ENCODE measurements around the gene SCYGR1.
"Not testable (repeated sequence)": the region's sequence is repeated elsewhere in the genome, so short reads cannot be mapped to it uniquely, and the experiment has no call there.

The SCYGR1 gene, protein sequence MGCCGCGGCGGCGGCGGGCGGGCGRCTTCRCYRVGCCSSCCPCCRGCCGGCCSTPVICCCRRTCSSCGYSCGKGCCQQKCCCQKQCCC

DNA sequence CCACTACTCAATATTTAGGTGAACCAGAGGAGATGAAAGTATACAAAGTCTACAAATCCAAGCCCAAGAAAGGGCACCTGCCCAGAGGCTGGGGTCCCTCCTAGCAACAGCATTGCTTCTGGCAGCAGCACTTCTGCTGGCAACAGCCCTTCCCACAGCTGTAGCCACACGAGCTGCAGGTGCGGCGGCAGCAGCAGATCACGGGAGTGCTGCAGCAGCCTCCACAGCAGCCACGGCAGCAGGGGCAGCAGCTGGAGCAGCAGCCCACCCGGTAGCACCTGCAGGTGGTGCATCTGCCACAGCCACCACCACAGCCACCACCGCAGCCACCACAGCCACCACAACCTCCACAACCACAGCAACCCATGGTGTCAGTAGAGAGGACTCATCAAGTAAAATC lies at the start of gene SCYGR1:
Gene SCYGR1 (minus strand): TSS at position 367 of the 400 bp plus-strand sequence. CDS start 0 bp downstream, at position 367.
- DNase-seq (ENCODE audit: low read depth, low spot score): not testable (repeated sequence)

DNA sequence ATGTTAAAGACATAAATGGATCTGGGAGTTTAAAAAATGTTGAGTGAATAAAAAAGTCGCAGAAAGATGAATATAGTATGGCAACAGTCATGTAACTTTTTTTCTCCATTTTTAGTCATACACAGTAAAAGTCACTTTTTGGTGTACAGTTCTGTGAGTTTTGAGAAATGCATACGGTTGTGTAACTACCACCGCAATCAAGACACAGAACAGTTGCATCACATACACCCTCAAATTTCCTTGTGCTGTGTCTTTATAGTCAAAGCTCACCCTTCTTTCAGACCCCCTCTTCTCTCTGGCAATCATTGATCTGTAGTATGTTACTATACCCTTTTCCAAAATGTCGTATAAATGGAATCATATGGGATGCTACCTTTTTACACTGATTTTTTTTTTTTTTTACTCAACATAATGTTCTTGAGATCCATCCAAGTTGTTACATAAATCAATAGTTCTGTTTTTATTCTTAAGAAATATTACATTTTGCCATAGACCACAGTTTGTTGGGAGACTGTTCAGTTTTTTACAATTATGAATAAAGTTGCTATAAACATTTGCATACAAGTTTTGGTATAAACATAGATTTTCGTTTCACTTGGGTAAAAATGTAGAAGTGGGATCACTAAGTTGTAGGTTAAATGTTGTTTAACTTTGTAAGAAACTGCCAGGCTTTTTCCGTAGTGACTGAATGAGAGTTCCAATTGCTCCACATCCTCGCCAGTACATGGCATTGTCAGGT lies 48.9 kb upstream of the SCYGR1 start:
- no peak for DNase-seq (ENCODE audit: low read depth, low spot score)

DNA sequence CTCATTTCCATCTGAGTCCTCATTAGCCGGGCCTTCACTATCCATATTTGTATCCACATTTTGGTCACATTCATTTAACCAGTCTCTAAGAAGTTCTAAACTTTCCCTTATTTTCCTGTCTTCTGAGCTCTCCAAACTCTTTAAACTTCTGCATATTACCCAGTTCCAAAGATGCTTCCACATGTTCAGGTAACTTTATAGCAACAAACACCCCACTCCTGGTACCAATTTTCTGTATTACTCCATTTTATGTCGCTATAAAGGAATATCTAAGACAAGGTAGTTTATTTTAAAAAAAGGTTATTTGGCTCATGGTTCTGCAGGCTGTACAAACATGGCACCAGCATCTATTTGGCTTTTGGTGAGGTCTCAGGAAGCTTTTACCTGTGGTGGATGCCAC lies 45.4 kb upstream of the SCYGR1 start:
- no peak for DNase-seq (ENCODE audit: low read depth, low spot score)

DNA sequence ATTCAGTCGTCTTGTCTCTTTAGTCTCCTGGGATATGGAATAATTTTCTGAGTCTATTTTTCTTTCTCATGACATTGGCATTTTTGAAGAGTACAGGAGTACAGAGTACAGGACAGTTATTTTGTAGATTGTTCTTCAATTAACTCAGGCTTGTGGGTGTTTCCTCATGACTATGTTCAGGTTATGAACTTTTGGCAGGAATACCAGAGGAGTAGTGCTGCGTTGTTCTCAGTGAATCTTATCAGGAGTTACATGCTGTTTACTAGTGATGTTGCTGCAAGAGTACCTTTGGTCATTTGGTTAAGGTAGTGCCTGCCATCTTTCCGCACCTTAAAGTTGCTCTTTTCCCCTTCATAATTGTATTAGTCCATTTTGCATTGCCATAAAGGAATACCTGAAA lies 42.9 kb upstream of the SCYGR1 start:
- DNase-seq (ENCODE audit: low read depth, low spot score): no peak

DNA sequence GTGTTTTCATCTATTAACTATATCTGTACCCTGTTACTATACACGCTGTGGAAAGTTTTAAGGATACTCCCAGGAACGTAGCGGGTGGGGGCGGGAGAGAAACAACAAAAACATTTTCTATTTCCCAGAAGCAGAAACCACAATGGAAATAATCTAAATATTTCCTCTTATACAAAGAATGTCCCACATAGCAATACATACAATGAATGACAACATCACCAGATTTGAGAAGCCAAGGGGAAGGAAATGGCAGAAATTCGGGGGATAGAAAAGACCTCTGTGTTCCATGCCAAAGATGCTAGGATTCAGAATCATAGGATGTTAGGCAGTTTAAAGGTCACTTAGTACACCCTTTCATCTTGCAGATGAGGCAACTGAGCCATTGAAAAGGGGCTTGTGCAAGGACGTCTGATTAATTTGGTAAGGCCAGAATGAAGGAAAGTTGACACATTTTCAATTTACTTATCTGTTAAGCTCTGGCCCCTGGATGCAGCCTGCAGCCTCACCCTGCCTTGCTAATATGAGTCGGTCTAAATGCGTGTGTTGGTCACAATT lies 41.1 kb upstream of the SCYGR1 start:
- DNase-seq (ENCODE audit: low read depth, low spot score): no peak

DNA sequence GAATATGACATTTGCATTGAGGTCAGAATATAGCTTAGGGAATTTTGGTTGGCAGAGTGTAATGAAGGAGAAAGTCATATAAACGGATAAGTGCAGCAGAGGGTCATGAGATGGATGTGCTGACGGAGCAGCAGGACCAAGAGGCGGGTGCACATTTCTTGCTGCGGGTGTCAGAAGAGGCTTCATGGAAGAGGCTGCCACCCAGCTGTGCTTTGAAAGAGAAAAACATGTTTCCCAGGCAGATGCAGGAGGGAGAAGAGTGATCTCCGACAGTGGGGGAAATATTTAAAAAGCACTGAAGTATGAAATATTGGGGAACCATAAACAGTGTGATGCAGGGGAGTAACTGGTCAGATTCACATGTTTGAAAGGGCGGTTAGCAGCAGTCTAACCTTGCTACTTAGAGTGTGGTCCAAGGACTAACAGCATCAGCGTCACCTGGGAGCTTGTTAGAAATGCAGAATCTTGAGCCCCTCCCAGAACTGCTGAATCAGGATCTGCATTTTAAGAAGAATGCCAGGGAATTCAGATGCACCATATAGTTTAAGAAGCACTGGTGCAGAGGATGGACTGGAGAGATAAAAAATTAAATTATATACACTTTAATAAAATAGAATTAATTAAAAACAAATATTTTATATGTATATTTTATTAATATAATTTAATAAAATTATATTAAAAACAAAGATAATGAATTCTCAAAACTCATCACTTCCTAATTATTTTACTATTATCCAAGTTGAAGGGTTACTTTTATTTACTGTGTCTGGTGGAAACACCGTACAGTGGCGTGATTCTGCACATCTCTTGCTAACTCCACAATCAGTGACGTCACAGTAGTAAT lies 36.1 kb upstream of the SCYGR1 start:
- DNase-seq (ENCODE audit: low read depth, low spot score): no peak

DNA sequence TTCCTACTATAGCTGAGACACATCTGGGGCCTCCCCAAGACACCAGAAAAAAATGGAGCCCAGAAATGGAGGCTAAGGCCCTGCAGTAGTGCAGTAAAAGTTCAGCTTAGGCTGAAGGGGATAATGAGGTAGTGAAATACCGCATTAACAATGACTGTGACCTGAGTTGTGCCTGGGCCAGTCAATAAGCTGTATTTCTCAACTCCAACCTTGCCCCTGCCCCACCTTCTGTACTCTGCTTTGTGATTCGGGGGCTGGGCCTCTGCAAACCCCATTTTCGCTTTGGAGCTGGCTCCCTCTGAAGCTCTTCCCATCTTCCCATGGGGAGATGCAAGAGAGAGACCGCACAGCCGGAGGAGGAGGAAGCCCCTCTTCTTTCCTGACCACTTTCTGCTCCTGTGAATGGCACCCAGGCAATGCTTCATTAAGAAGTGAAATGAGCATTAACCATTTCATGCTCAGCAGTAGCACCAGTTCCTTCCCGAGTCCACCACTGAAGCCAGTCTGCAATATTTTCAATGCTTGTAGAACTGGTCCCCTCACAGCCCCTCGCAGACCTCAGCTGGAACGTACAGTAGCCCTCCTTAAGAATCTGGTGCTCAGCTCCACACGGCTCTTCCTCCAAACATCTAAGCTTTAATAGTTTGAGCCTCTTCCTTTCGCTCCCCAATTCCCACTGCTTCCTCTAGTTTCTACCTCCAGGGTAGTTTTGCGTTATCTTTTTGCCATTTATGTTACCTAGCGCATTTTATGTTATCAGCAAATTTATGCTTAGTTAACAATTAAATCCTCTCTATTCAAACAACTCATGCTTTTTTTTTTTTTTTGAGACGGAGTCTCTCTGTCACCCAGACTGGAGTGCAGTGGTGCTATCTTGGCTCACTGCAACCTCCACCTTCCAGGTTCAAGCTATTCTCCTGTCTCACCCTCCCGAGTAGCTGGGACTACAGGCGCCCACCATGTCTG lies 32.6 kb upstream of the SCYGR1 start:
- DNase-seq (ENCODE audit: low read depth, low spot score): no peak

DNA sequence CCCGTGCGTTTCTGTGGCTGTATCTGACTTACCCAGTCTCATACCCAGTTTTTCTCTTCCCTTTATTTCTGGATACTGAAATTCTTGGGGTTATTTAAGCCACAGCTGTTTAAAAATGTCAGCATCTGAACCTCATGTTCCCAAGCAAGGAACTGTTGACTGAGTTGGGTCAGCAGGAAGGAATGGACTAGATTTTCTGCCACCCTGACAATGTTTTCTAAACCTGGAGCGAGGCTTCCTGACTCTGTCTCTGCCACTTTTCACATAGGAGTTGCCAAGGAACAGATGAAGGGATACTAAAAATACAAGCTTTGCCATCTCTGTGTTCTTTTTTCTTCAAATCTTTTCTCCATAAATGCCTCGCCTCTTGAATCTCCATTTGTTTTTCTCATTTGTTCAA lies 29.0 kb upstream of the SCYGR1 start:
- no peak for DNase-seq (ENCODE audit: low read depth, low spot score)

DNA sequence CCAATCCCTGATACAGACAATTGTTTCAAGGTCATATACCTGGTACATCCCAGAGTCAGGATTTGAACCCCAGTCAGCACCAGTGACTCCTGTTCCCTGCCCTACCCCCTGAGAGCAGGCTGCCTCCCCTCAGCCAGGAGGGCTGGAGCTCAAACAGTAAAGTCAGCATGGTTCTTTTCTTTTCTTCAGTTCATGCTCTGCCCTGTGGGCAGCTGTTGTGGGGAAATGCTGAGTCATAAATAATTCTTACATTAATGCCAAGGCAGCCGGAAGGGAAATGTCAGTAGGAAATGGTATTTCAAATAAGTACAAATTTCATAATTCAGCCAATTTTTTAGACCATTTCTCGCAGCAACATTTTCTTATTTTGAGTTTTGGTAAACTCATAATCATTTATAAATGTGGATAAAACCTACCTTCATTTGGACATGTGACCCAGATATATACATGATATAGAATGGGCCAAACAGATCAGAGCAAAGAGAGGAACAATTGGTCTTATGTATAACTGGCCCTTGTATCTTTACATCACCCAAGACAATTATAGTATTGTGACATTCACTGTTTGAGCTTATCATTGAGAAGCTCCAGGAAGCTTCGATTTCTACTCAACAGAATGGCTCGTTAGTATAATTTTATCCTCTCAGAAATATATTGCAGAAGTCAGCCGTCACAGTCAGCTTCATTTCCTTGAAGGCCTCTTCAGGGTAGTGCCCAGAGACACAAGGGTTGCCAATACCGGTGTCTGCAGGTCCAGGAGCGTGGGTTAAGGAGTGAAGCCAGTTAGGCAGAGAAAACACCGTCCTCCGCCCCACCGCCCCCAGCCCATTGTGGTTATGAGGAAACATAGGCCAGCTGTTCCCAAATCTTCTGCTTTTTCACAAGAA lies 28.0 kb upstream of the SCYGR1 start:
- DNase-seq (ENCODE audit: low read depth, low spot score): no peak

DNA sequence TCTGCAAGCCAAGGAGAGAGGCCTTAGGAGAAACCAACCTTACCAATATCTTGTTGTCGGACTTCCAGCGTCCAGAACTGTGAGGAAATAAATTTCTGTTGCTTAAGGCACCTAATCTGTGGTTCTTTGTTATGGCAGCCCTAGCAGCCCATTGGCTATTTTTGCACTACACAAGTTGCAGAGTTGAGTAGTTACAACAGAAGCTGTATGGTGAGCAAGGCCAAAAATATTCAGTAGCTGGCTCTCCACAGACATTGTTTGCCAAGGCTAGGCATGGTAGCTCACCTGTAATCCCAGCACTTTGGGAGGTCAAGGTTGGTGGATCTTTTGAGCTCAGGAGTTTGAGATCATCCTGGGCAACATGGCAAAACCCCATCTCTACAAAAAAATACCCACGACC lies 27.1 kb upstream of the SCYGR1 start:
- DNase-seq (ENCODE audit: low read depth, low spot score): no peak

DNA sequence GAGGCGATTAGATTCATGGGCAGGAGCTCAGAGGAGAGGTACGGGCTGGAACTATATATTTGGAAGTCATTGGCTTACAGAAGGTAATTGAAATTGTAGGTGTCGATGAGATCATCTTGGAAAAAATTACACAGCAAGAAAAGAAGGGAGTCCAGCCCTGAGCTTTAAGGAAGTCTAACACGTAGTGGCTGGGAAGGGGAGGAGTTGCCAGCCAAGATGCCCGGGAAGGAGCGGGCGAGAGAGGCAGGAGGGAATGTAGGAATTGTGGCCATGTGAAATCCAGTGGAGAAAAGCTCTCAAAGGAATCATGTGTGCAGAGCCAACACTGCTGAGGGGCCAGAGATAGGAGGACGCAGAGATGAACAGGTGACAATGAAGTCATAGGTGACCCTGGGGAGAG lies 25.6 kb upstream of the SCYGR1 start:
- no peak for DNase-seq (ENCODE audit: low read depth, low spot score)

DNA sequence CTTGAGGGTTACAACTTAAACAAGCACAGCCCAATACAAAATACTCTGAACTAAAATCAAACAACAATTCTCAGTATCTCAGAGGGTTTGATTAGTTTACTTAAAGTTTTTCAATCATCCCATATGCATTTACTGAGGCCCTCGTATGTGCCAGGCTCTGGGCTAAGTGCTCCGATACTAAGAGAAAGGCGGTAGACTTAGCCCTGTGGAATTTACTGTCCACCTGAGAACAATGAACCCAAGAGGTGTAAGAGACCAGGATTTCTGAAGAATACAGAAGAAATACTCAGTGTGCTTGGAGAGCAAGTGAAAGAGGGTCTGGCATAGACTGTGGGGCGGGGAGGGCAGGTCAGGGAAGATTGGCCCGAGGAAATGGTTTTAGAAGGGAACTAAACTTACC lies 25.1 kb upstream of the SCYGR1 start:
- no peak for DNase-seq (ENCODE audit: low read depth, low spot score)

DNA sequence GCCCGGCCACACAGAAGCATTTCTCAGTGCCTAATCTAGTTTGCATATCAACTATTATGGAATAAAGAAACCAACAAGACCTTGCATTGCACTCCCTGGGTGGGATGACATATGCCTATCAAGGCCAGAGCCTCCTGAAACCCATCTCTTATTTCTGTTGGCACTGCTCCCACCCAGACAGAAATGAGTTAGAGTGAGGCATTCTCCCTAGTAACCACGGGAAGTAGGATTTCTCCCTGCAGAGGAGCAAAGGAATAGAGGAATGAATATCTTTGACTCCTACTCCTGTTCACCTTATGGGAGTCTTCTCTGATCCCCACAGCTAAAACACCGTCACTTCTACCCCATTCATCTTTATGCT lies 24.2 kb upstream of the SCYGR1 start:
- DNase-seq (ENCODE audit: low read depth, low spot score): no peak

DNA sequence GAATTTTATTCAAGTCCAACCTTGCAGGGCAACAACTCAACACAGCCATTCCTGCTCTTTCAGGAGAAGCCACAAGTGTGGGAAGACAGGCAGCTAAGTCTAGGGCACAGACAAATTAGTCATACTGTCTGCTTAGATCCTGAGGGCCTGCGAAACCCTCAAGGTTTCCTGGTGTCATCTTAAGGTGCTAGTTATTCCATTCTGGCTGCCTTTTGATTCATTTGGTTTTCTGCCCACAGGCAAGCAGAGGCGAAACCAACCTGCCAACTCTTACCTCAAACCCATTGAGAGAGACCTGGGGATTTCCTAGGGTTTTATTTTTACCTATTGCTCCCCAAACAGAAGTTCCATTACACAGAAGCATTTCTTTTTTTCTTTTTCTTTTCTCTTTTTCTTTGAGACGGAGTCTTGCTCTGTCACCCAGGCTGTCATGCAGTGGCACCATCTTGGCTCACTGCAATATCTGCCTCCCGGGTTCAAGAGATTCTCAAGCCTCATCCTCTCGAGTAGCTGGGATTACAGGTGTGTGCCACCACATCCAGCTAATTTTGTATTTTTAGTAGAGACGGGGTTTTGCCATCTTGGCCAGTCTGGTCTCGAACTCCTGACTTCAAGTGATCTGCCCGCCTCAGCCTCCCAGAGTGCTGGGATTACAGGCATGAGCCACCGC lies 23.7 kb upstream of the SCYGR1 start:
- peak; percentile 14 for DNase-seq (ENCODE audit: low read depth, low spot score)

DNA sequence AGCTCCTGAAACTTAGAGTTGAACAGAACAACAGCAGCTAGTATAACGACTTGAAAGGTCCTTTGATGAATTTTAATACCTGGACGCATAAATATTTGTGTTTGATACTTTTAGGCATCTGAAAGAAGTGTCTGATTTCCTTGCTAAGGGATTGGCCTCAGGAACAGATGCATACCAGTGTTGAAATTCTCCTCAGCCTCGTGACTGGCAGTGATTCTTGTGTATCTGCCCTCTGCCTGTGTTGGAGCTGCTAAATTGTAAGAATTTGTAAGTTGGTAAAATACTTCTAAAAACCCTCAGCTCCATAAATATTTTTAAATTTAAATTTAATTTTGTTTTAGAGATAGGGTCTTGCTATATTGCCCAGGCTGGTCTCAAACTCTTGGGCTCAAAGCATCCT lies 22.4 kb upstream of the SCYGR1 start:
- no peak for DNase-seq (ENCODE audit: low read depth, low spot score)

DNA sequence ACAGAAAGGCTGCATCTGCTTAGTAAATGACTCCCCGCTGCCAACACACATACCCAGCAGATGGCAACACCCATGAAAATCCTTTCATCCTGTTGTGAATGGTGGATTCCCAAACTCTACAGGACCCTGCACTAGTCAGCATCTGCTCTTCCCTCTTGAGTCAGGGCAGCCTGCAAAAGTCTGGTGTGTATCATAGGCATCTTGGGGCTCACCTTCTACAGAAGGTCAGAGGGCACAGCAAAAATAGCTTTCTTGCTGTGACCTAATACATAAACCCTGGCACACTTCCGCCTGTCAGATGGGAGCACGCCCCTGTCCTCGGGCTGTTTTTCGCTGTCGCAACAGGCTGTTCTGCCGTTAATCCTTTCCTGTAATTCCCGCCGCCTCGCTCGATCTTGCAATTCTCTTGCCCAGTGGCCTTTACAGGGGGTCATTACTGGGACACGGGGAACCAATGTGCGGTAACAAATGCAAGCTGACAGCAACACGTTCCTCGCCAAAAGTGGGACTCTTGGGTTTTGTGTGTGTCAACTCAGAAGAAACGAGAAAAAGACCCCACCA lies 19.9 kb upstream of the SCYGR1 start:
- DNase-seq (ENCODE audit: low read depth, low spot score): no peak

DNA sequence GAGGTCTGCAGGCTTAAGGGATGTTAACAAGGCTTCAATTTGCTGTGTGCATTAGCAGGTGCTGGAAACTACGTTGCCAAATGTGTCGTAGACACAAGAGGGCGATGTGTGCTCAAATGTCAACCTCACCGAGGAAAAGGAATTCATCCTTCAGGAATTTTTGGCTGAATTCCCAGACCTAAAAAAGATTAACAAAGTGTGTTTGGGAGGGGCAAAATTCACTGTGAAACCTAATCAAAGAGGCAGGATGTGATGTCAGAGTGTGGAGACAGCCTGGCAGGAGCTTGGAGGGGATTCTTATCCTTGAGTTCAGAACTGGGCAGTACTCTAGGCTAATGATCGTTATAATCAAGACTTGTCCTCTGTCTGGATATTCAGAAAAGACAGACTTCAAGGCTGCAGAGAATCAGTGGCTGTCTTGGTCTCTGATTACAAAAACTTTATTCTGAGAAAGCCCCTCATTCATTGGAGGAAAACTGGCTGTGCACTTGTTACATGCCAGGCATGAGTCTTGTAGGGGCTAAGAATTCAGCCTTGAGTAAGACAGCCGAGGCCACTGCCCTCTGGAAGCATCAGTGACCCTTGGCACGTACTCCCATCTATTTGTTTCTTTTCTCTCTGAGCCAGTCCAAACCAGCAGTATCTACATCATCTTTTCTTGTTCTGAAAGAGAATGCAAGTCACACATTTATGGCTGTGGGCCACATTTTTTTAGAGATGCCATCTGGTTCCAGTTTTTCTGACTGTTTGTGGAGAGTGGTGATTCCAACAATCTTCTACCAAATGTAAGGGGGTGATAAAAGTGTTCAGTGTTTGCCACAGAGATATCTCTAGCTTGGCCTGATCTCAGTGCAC lies 18.7 kb upstream of the SCYGR1 start:
- DNase-seq (ENCODE audit: low read depth, low spot score): no peak

DNA sequence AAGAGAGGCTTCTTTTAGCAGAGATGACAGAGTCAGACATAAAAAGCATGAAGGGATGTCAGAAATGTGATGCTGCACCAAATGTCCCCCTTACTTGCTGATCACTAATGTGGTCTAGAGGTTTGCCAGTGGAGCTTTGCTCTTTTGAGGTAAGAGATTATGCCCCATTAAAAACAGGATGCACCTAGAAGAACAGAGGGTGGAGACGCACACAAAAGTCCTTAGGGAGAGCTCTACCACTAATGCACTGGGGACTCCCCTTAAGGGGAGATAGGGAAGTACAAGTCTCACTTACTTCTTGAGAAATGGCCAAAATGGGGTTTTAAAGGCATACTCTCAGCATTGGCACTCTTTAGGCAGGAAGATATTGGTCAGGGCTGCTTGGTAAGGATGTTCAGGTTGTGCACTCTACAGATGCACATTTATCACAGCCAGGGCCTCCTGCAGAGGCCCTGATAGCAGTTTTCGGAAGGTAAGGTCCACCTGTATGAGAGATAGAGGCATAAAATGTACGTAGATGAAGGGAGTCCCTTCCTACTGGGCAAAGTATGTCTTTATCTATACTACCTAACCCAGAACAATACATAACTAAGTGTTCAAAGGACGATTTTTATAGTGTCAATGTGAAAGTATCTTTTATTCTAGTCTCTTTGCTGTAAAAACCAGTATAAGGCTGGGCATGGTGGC lies 17.0 kb upstream of the SCYGR1 start:
- DNase-seq (ENCODE audit: low read depth, low spot score): no peak
